GM12873 (cell line): ENCODE data around the gene NHERF1.

Source experiments
- CTCF ChIP-seq: IDR thresholded peaks from 2 replicates; pipeline ENCODE4 v1.5.1; 2012; ENCODE audit warnings: low read depth, mild to moderate bottlenecking, moderate library complexity, low read length, control low read depth; ENCODE audit not compliant: insufficient read depth; ENCODE audit errors: missing control alignments

NHERF1 gene

GRCh38 chr17:74748529-74749278 is at the start of gene NHERF1:
Gene NHERF1 (plus strand): TSS chr17:74748628. CDS start chr17:74748847, 219 bp downstream.
- peak; percentile 38 for TF ChIP-seq CTCF

- TF ChIP-seq CTCF: no peak
Measured at GRCh38 chr17:74699236-74699635, 49.2 kb upstream of the NHERF1 start.

GRCh38 chr17:74702116-74702871 is 46.1 kb upstream of the NHERF1 start:
- TF ChIP-seq CTCF: no peak

- TF ChIP-seq CTCF: no peak
Measured at GRCh38 chr17:74703311-74703710, 45.1 kb upstream of the NHERF1 start.

- TF ChIP-seq CTCF: no peak
Measured at GRCh38 chr17:74704544-74704943, 43.9 kb upstream of the NHERF1 start.

GRCh38 chr17:74711058-74711824 is 37.2 kb upstream of the NHERF1 start:
- TF ChIP-seq CTCF: no peak

GRCh38 chr17:74712301-74712700 is 36.1 kb upstream of the NHERF1 start:
- TF ChIP-seq CTCF: no peak
